GM23338 (cell line): ENCODE measurements around the gene DNAI2. TPM values are rescaled to one million over a fixed set of nuclear protein-coding genes. Genes with fewer than 3 reads are reported as not detected.

Experiments used
- ATAC-seq: fragments of 200-7000 bp; cut with Tn5 transposase; 3 replicates; pipeline ENCODE4 v1.9.1; 2020
- DNase-seq: peaks from one replicate; pipeline ENCODE4 v3.0.0-alpha.2; 2015; ENCODE audit warnings: low spot score
- H2AFZ ChIP-seq: fragments of 200-600 bp; sonication (generic); 2 replicates; pipeline ENCODE4 v1.8.0; 2016; ENCODE audit warnings: antibody characterized with exemption, mild to moderate bottlenecking, moderate library complexity
- H3F3A ChIP-seq: fragments of 200-600 bp; sonication (generic); replicated peaks from 2 replicates; pipeline ENCODE4 v1.8.0; 2017; ENCODE audit warnings: antibody characterized with exemption, mixed run types, low read depth
- H3K27ac ChIP-seq: fragments of 200-600 bp; sonication (generic); 2 replicates; pipeline ENCODE4 v1.6.1; 2016; ENCODE audit warnings: low read depth
- H3K27me3 ChIP-seq: fragments of 200-600 bp; sonication (generic); 2 replicates; pipeline ENCODE4 v1.8.0; 2016; ENCODE audit warnings: mild to moderate bottlenecking, mixed run types, moderate library complexity; ENCODE audit not compliant: insufficient read depth
- H3K36me3 ChIP-seq: fragments of 200-600 bp; sonication (generic); 2 replicates; pipeline ENCODE4 v1.8.0; 2016; ENCODE audit warnings: mild to moderate bottlenecking; ENCODE audit not compliant: insufficient read depth
- H3K4me1 ChIP-seq: fragments of 200-600 bp; sonication (generic); 2 replicates; pipeline ENCODE4 v1.8.0; 2016; ENCODE audit warnings: mild to moderate bottlenecking, moderate library complexity; ENCODE audit not compliant: insufficient read depth
- H3K4me2 ChIP-seq: fragments of 200-600 bp; sonication (generic); 2 replicates; pipeline ENCODE4 v1.7.1; 2017; ENCODE audit warnings: mixed run types
- H3K4me3 ChIP-seq: fragments of 200-600 bp; sonication (generic); 2 replicates; pipeline ENCODE4 v1.6.1; 2016; ENCODE audit warnings: mixed run types
- H3K79me2 ChIP-seq: fragments of 200-600 bp; sonication (generic); replicated peaks from 2 replicates; pipeline ENCODE4 v1.8.0; 2017; ENCODE audit warnings: mild to moderate bottlenecking; ENCODE audit not compliant: insufficient read depth
- H3K9me2 ChIP-seq: fragments of 200-600 bp; sonication (generic); 2 replicates; pipeline ENCODE4 v1.8.0; 2017; ENCODE audit not compliant: insufficient read depth
- H4K20me1 ChIP-seq: fragments of 200-600 bp; sonication (generic); replicated peaks from 2 replicates; pipeline ENCODE4 v1.8.0; 2017; ENCODE audit warnings: mild to moderate bottlenecking; ENCODE audit not compliant: insufficient read depth
- H3K27ac Mint-ChIP-seq: 2 replicates; pipeline ENCODE4 v1.8.0; 2020; ENCODE audit warnings: inconsistent platforms, mild to moderate bottlenecking, moderate library complexity, mixed read lengths
- H3K27me3 Mint-ChIP-seq: 3 replicates; pipeline ENCODE4 v1.8.0; 2022; ENCODE audit warnings: low read depth, mild to moderate bottlenecking, moderate library complexity, mixed read lengths, inconsistent platforms; ENCODE audit not compliant: insufficient read depth, poor library complexity
- H3K36me3 Mint-ChIP-seq: 3 replicates; pipeline ENCODE4 v1.8.0; 2021; ENCODE audit warnings: low read depth, mild to moderate bottlenecking, inconsistent platforms, moderate library complexity, mixed read lengths
- H3K4me1 Mint-ChIP-seq: 3 replicates; pipeline ENCODE4 v1.8.0; 2020; ENCODE audit warnings: mild to moderate bottlenecking, inconsistent platforms, mixed read lengths
- H3K4me3 Mint-ChIP-seq: 3 replicates; pipeline ENCODE4 v1.8.0; 2021; ENCODE audit warnings: moderate library complexity, mild to moderate bottlenecking, inconsistent platforms, mixed read lengths
- H3K9me3 Mint-ChIP-seq: 3 replicates; pipeline ENCODE4 v1.8.0; 2020; ENCODE audit warnings: moderate library complexity, mild to moderate bottlenecking, inconsistent platforms, mixed read lengths
- CREB1 ChIP-seq: fragments of 250-450 bp; sonication (Bioruptor Pico); IDR thresholded peaks from 2 replicates; pipeline ENCODE4 v1.5.0; 2020; ENCODE audit warnings: low read depth, mild to moderate bottlenecking, moderate library complexity
- EZH2 ChIP-seq: fragments of 200-600 bp; sonication (generic); IDR thresholded peaks from one replicate; pipeline ENCODE4 v1.8.0; 2017; ENCODE audit warnings: antibody characterized with exemption, mild to moderate bottlenecking, low read depth; ENCODE audit not compliant: unreplicated experiment
- EZH2phosphoT487 ChIP-seq: fragments of 200-600 bp; sonication (generic); IDR thresholded peaks from one replicate; pipeline ENCODE4 v1.8.1; 2018; ENCODE audit warnings: antibody characterized with exemption; ENCODE audit not compliant: unreplicated experiment
- JUNB ChIP-seq: IDR thresholded peaks from one replicate; pipeline ENCODE4 v1.6.1; 2016; ENCODE audit warnings: antibody characterized with exemption; ENCODE audit not compliant: unreplicated experiment
- NANOG ChIP-seq: IDR thresholded peaks from 2 replicates; pipeline ENCODE4 v1.6.1; 2016; ENCODE audit warnings: antibody characterized with exemption, borderline replicate concordance
- POLR2AphosphoS5 ChIP-seq: IDR thresholded peaks from 2 replicates; pipeline ENCODE4 v1.6.1; 2016; ENCODE audit warnings: antibody characterized with exemption, low read depth
- STAT1 ChIP-seq: IDR thresholded peaks from one replicate; pipeline ENCODE4 v1.6.1; 2016; ENCODE audit warnings: antibody characterized with exemption; ENCODE audit not compliant: unreplicated experiment
- ZNF114 ChIP-seq: fragments of 250-450 bp; sonication (Bioruptor Pico); IDR thresholded peaks from 2 replicates; pipeline ENCODE4 v1.5.0; 2020; ENCODE audit warnings: mild to moderate bottlenecking, moderate library complexity
- ZNF331 ChIP-seq: fragments of 250-450 bp; sonication (Bioruptor Pico); IDR thresholded peaks from 2 replicates; pipeline ENCODE4 v1.5.0; 2020; ENCODE audit warnings: low read depth, mild to moderate bottlenecking, moderate library complexity
- polyA plus RNA-seq: library from polyadenylated mRNA; unstranded; fragments of >200 nt; fragmentation: Nextera tagmentation; extraction: Ambion mirVana; gene quantifications from 2 replicates; pipeline ENCODE4 v1.2.1, GENCODE V29; 2016
- total RNA-seq: library from RNA; depleted of rRNA; stranded (reverse); fragments of >200 nt; shearing (Covaris generic); gene quantifications from 2 replicates; pipeline ENCODE4 v1.2.3, GENCODE V29; 2014
- TF ChIP-seq, protein P1 (sequence below): IDR thresholded peaks from one replicate; pipeline ENCODE4 v1.6.1; 2018; ENCODE audit warnings: antibody characterized with exemption; ENCODE audit not compliant: unreplicated experiment
- TF ChIP-seq, protein P2 (sequence below), 2 experiments: fragments of 200-600 bp in 1 of 2; sonication (generic) in 1 of 2; conservative IDR thresholded peaks; 2 replicates each; pipeline versions ENCODE4 v1.5.1 to v1.6.1; 2016 to 2017; ENCODE audit warnings: antibody characterized with exemption in 2 of 2, low read depth in 2 of 2, mild to moderate bottlenecking in 2 of 2, moderate library complexity in 1 of 2
- TF ChIP-seq, protein P3 (sequence below): fragments of 250-450 bp; sonication (Bioruptor Pico); IDR thresholded peaks from 2 replicates; pipeline ENCODE4 v1.5.0; 2020; ENCODE audit warnings: mild to moderate bottlenecking, moderate library complexity
- TF ChIP-seq, protein P4 (sequence below): IDR thresholded peaks from 2 replicates; pipeline ENCODE4 v1.6.1; 2016; ENCODE audit warnings: antibody characterized with exemption

The DNAI2 gene
- total and polyA plus RNA-seq, 2 experiments from 2014 or later = 0.21 TPM; not detected in 1

DNA sequence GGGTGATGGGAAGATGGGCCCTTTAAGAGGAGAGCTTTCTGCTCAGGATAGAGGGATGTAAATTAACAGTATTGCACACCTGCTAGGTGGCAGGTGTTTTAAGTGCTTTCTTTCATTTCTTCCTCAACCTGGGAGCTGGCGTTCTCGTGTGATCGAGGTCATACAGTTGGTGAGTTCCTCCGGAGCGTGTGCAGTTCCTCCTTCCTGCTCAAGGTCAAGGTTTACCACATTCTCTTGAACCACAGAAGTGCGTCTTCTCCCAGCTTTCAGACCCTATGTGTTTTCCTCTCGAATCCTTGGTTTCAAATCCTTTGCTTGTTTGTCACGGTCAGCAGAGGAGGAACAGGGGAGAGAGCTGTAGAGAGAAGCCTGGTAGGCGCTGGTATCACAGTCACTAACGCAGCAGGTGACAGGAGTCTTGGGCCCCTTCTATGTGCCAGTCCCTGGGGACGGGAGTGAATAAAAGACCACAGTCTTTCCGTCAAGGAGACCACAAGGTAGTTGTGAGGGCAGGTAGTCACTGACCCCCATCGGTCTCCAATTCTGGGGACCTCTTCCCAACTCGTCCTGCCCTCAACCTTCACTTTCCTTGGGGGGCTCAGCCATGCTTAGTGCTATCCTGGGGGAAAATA, 791 bp downstream of the DNAI2 start:
- no peak overlapping the region for H3K27ac ChIP-seq
- H3K79me2 ChIP-seq = no peaks in the 10 kb centered on the region
- no peaks in the 10 kb centered on the region for H3K36me3 ChIP-seq
- Mint-ChIP-seq H3K36me3 (no peaks in the 10 kb centered on the region), H3K27me3 (peaks cover 23% of the 10 kb centered on the region), H3K27ac (no peak overlapping the region), H3K9me3 (no peaks in the 10 kb centered on the region; the same call in 2 of the 3 replicates), H3K4me1 (peaks cover 29% of the 10 kb centered on the region), H3K4me3 (peak overlapping the region; percentile 70; the same call in 1 of the 3 replicates)
- H3K9me2 ChIP-seq = no peaks in the 10 kb centered on the region
- peaks cover 20% of the 10 kb centered on the region for H3K27me3 ChIP-seq
- H3K4me3 ChIP-seq = peak overlapping the region; percentile 56
- peak overlapping the region; percentile 84 for H3K4me2 ChIP-seq
- no peaks in the 10 kb centered on the region for H3F3A ChIP-seq
- H3K4me1 ChIP-seq = peaks cover 5% of the 10 kb centered on the region; the same call in 1 of the 2 replicates
- no peak for DNase-seq
- TF ChIP-seq JUNB = no peak
- TF ChIP-seq ZNF114 (CRISPR knock-in tag) = no peak
- TF ChIP-seq, protein P1, sequence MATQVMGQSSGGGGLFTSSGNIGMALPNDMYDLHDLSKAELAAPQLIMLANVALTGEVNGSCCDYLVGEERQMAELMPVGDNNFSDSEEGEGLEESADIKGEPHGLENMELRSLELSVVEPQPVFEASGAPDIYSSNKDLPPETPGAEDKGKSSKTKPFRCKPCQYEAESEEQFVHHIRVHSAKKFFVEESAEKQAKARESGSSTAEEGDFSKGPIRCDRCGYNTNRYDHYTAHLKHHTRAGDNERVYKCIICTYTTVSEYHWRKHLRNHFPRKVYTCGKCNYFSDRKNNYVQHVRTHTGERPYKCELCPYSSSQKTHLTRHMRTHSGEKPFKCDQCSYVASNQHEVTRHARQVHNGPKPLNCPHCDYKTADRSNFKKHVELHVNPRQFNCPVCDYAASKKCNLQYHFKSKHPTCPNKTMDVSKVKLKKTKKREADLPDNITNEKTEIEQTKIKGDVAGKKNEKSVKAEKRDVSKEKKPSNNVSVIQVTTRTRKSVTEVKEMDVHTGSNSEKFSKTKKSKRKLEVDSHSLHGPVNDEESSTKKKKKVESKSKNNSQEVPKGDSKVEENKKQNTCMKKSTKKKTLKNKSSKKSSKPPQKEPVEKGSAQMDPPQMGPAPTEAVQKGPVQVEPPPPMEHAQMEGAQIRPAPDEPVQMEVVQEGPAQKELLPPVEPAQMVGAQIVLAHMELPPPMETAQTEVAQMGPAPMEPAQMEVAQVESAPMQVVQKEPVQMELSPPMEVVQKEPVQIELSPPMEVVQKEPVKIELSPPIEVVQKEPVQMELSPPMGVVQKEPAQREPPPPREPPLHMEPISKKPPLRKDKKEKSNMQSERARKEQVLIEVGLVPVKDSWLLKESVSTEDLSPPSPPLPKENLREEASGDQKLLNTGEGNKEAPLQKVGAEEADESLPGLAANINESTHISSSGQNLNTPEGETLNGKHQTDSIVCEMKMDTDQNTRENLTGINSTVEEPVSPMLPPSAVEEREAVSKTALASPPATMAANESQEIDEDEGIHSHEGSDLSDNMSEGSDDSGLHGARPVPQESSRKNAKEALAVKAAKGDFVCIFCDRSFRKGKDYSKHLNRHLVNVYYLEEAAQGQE = no peak
- TF ChIP-seq NANOG = no peak
- TF ChIP-seq EZH2 = no peak
- TF ChIP-seq CREB1 = no peak
- TF ChIP-seq, protein P2, sequence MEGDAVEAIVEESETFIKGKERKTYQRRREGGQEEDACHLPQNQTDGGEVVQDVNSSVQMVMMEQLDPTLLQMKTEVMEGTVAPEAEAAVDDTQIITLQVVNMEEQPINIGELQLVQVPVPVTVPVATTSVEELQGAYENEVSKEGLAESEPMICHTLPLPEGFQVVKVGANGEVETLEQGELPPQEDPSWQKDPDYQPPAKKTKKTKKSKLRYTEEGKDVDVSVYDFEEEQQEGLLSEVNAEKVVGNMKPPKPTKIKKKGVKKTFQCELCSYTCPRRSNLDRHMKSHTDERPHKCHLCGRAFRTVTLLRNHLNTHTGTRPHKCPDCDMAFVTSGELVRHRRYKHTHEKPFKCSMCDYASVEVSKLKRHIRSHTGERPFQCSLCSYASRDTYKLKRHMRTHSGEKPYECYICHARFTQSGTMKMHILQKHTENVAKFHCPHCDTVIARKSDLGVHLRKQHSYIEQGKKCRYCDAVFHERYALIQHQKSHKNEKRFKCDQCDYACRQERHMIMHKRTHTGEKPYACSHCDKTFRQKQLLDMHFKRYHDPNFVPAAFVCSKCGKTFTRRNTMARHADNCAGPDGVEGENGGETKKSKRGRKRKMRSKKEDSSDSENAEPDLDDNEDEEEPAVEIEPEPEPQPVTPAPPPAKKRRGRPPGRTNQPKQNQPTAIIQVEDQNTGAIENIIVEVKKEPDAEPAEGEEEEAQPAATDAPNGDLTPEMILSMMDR (conservative IDR thresholded peaks at IDR 0.05; ENCODE audit: low read depth in 2 of 2) = no peak
- TF ChIP-seq ZNF331 (CRISPR knock-in tag) = no peak
- no peak for TF ChIP-seq STAT1
- no peak for TF ChIP-seq EZH2phosphoT487
- no peak for TF ChIP-seq POLR2AphosphoS5
- TF ChIP-seq, protein P3, sequence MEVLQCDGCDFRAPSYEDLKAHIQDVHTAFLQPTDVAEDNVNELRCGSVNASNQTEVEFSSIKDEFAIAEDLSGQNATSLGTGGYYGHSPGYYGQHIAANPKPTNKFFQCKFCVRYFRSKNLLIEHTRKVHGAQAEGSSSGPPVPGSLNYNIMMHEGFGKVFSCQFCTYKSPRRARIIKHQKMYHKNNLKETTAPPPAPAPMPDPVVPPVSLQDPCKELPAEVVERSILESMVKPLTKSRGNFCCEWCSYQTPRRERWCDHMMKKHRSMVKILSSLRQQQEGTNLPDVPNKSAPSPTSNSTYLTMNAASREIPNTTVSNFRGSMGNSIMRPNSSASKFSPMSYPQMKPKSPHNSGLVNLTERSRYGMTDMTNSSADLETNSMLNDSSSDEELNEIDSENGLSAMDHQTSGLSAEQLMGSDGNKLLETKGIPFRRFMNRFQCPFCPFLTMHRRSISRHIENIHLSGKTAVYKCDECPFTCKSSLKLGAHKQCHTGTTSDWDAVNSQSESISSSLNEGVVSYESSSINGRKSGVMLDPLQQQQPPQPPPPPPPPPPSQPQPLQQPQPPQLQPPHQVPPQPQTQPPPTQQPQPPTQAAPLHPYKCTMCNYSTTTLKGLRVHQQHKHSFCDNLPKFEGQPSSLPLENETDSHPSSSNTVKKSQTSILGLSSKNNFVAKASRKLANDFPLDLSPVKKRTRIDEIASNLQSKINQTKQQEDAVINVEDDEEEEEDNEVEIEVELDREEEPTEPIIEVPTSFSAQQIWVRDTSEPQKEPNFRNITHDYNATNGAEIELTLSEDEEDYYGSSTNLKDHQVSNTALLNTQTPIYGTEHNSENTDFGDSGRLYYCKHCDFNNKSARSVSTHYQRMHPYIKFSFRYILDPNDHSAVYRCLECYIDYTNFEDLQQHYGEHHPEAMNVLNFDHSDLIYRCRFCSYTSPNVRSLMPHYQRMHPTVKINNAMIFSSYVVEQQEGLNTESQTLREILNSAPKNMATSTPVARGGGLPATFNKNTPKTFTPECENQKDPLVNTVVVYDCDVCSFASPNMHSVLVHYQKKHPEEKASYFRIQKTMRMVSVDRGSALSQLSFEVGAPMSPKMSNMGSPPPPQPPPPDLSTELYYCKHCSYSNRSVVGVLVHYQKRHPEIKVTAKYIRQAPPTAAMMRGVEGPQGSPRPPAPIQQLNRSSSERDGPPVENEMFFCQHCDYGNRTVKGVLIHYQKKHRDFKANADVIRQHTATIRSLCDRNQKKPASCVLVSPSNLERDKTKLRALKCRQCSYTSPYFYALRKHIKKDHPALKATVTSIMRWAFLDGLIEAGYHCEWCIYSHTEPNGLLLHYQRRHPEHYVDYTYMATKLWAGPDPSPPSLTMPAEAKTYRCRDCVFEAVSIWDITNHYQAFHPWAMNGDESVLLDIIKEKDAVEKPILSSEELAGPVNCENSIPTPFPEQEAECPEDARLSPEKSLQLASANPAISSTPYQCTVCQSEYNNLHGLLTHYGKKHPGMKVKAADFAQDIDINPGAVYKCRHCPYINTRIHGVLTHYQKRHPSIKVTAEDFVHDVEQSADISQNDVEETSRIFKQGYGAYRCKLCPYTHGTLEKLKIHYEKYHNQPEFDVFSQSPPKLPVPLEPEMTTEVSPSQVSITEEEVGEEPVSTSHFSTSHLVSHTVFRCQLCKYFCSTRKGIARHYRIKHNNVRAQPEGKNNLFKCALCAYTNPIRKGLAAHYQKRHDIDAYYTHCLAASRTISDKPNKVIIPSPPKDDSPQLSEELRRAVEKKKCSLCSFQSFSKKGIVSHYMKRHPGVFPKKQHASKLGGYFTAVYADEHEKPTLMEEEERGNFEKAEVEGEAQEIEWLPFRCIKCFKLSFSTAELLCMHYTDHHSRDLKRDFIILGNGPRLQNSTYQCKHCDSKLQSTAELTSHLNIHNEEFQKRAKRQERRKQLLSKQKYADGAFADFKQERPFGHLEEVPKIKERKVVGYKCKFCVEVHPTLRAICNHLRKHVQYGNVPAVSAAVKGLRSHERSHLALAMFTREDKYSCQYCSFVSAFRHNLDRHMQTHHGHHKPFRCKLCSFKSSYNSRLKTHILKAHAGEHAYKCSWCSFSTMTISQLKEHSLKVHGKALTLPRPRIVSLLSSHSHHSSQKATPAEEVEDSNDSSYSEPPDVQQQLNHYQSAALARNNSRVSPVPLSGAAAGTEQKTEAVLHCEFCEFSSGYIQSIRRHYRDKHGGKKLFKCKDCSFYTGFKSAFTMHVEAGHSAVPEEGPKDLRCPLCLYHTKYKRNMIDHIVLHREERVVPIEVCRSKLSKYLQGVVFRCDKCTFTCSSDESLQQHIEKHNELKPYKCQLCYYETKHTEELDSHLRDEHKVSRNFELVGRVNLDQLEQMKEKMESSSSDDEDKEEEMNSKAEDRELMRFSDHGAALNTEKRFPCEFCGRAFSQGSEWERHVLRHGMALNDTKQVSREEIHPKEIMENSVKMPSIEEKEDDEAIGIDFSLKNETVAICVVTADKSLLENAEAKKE = no peak
- TF ChIP-seq, protein P4, sequence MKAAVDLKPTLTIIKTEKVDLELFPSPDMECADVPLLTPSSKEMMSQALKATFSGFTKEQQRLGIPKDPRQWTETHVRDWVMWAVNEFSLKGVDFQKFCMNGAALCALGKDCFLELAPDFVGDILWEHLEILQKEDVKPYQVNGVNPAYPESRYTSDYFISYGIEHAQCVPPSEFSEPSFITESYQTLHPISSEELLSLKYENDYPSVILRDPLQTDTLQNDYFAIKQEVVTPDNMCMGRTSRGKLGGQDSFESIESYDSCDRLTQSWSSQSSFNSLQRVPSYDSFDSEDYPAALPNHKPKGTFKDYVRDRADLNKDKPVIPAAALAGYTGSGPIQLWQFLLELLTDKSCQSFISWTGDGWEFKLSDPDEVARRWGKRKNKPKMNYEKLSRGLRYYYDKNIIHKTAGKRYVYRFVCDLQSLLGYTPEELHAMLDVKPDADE = no peak
- H4K20me1 ChIP-seq = no peaks in the 10 kb centered on the region
- no peak for ATAC-seq
- H2AFZ ChIP-seq = peak overlapping the region; percentile 98
